Subcutaneous abdominal adipose tissue (tissue), 5 donors: ENCODE data around the gene PANK1.

Experiments used
- H3K27ac ChIP-seq: one replicate; pipeline ENCODE4 v1.7.0; 2013; ENCODE audit warnings: low read depth, mild to moderate bottlenecking, inconsistent platforms, low read length, moderate library complexity
- H3K27me3 ChIP-seq, 5 donors: one replicate each; pipeline ENCODE4 v1.7.0; 2013; ENCODE audit warnings: low read length in 5 of 5, inconsistent platforms in 1 of 5; ENCODE audit not compliant: control insufficient read depth in 5 of 5, insufficient read depth in 4 of 5
- H3K36me3 ChIP-seq, 5 donors: one replicate each; pipeline ENCODE4 v1.7.0; 2013; ENCODE audit warnings: low read length in 5 of 5; ENCODE audit not compliant: control insufficient read depth in 5 of 5, insufficient read depth in 5 of 5
- H3K4me1 ChIP-seq, 5 donors: one replicate each; pipeline ENCODE4 v1.7.0; 2013; ENCODE audit warnings: low read length in 5 of 5, mild to moderate bottlenecking in 3 of 5, moderate library complexity in 1 of 5; ENCODE audit not compliant: control insufficient read depth in 5 of 5, insufficient read depth in 5 of 5
- H3K4me3 ChIP-seq, 5 donors: one replicate each; pipeline ENCODE4 v1.7.0; 2013; ENCODE audit warnings: low read length in 5 of 5, low read depth in 1 of 5
- H3K9ac ChIP-seq, 5 donors: one replicate each; pipeline ENCODE4 v1.7.0; 2013; ENCODE audit warnings: low read length in 5 of 5, mild to moderate bottlenecking in 4 of 5, moderate library complexity in 3 of 5
- H3K9me3 ChIP-seq, 5 donors: one replicate each; pipeline ENCODE4 v1.7.0; 2013; ENCODE audit warnings: low read length in 5 of 5; ENCODE audit not compliant: control insufficient read depth in 5 of 5
- donor health status: healthy.
- donor health status: healthy.
- donor health status: healthy.
- donor health status: healthy.
- donor health status: healthy.

PANK1 gene

GRCh38 chr10:89669985-89670384, 24.9 kb upstream of the PANK1 start:
- H3K4me1 ChIP-seq, result peaks cover 0 to 4% (median 0%) of the 10 kb centered on the region in 5 donors

GRCh38 chr10:89668386-89669071, 23.5 kb upstream of the PANK1 start:
- no peak overlapping the region for H3K9ac ChIP-seq
- H3K9me3 ChIP-seq, result no peaks in the 10 kb centered on the region
- no peak overlapping the region for H3K4me3 ChIP-seq
- H3K27ac ChIP-seq, result no peak overlapping the region
- no peaks in the 10 kb centered on the region for H3K27me3 ChIP-seq
- H3K4me1 ChIP-seq, result peaks cover 0 to 4% (median 0%) of the 10 kb centered on the region in 5 donors
- no peaks in the 10 kb centered on the region for H3K36me3 ChIP-seq

More at GRCh38 chr10:89669985-89670384, 24.9 kb upstream of the PANK1 start:
- no peak overlapping the region for H3K27ac ChIP-seq
- H3K4me3 ChIP-seq, result no peak overlapping the region
- H3K9me3 ChIP-seq, result no peaks in the 10 kb centered on the region
- no peak overlapping the region for H3K9ac ChIP-seq
- no peaks in the 10 kb centered on the region for H3K27me3 ChIP-seq
- no peaks in the 10 kb centered on the region for H3K36me3 ChIP-seq

DNA sequence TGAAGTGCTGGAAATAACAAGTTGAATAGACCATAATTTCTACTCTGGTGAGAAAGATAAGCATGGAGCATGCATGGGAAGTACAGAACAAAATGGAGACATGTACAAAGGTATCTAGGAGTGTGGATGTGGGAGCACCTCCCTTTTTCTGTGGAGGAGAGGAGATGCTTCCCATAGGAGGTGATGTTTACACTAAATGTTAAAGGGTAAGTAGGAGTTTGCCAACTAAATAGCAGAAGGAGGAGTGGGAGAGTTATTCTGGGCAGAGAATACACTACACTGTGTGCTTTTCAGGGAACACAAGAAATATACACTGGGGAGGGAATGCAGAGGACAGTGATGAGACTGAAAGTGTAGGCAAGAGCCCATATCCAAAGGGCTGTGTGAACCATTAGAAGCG, 21.1 kb upstream of the PANK1 start:
- no peaks in the 10 kb centered on the region for H3K9me3 ChIP-seq
- H3K9ac ChIP-seq, result no peak overlapping the region
- no peak overlapping the region for H3K4me3 ChIP-seq
- H3K36me3 ChIP-seq, result no peaks in the 10 kb centered on the region
- H3K4me1 ChIP-seq, result peaks cover 0 to 4% (median 0%) of the 10 kb centered on the region in 5 donors
- no peaks in the 10 kb centered on the region for H3K27me3 ChIP-seq
- no peak overlapping the region for H3K27ac ChIP-seq

DNA sequence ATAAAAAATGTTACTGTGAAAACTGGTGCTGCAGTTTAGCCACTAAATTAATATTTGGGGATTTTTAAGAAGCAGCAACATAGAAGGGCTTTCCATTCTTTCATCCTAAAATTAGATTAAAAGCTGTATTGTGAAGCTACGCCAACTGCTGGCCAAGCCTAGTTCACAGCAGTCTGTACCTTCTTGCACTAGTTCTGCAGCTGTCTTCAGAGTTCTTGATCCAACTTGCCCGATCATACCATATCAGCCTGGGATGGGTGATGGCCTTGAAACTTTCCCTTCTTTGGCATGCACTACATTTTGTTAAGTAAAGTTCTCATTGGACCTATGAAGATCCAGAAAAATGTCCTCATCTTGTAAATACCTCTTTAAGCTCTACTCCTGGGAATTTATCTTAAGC, 20.3 kb upstream of the PANK1 start:
- no peak overlapping the region for H3K27ac ChIP-seq
- H3K9ac ChIP-seq, result no peak overlapping the region
- peaks cover 0 to 4% (median 0%) of the 10 kb centered on the region in 5 donors for H3K4me1 ChIP-seq
- H3K4me3 ChIP-seq, result no peak overlapping the region
- no peaks in the 10 kb centered on the region for H3K36me3 ChIP-seq
- H3K9me3 ChIP-seq, result no peaks in the 10 kb centered on the region
- no peaks in the 10 kb centered on the region for H3K27me3 ChIP-seq

GRCh38 chr10:89664203-89664602, 19.2 kb upstream of the PANK1 start:
- Histone ChIP-seq H3K36me3 (no peaks in the 10 kb centered on the region), H3K9ac (no peak overlapping the region), H3K4me3 (no peak overlapping the region), H3K27me3 (no peaks in the 10 kb centered on the region), H3K27ac (no peak overlapping the region), H3K4me1 (peaks cover 0 to 7% (median 5%) of the 10 kb centered on the region in 5 donors), H3K9me3 (no peaks in the 10 kb centered on the region)

GRCh38 chr10:89663144-89663543, 18.1 kb upstream of the PANK1 start:
- Histone ChIP-seq H3K9me3 (no peaks in the 10 kb centered on the region), H3K36me3 (no peaks in the 10 kb centered on the region), H3K4me1 (peaks cover 0 to 11% (median 9%) of the 10 kb centered on the region in 5 donors), H3K9ac (no peak overlapping the region), H3K27ac (no peak overlapping the region), H3K4me3 (no peak overlapping the region), H3K27me3 (no peaks in the 10 kb centered on the region)

- no peaks in the 10 kb centered on the region for H3K27me3 ChIP-seq
Observed at GRCh38 chr10:89662596-89662995, 17.6 kb upstream of the PANK1 start.

DNA sequence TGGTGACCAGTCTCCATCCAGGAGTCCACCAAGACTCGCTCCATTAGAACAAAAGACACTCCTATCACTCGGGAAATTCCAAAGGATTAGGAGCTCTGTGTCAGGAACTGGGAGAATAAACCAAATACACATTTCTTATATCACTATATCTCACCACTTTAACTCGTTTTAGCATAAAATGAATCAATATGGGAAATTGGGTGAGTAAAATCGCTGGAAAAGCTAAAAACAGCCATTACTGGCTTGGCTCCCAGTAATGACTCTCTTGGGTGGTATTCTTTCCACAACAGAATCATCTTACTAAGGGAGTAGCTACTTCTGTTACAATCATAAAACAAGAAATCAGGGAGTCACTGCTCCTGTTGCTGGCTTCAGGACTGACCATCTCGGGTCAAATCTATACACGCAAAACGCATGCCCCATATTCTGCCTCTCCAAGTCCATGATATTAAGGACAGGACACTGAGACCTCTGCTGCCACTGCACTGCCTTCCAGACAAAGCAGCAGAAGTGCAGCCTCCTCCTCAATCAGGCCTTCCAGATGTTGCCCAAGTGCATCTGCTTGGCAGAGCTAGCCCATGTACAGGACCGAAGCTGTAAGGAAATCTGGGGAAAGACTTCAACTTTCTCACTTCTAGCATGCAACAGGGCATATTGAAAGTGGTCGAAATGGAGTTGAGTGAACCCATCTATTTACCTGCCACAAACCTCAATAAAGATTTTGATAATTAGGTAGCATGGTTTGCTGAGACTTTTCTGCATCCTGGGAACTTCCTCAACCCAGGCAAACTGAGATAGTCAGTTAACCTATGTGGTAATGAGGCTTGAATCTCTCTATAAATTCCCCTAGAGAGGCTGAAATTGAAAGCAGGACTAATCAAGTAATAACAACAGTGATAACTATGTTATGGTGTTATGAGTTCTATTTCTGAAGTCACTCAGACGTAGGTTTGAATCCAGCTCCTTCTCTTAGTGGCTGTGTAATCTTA, 14.4 kb upstream of the PANK1 start:
- H3K36me3 ChIP-seq, result no peaks in the 10 kb centered on the region
- no peak overlapping the region for H3K9ac ChIP-seq
- H3K27ac ChIP-seq, result no peak overlapping the region
- peaks cover 0 to 9% (median 5%) of the 10 kb centered on the region in 5 donors for H3K4me1 ChIP-seq
- peaks cover 0 to 2% (median 0%) of the 10 kb centered on the region in 5 donors for H3K9me3 ChIP-seq
- no peaks in the 10 kb centered on the region for H3K27me3 ChIP-seq
- no peak overlapping the region for H3K4me3 ChIP-seq

More at GRCh38 chr10:89662596-89662995, 17.6 kb upstream of the PANK1 start:
- H3K4me3 ChIP-seq, result no peak overlapping the region
- no peak overlapping the region for H3K27ac ChIP-seq
- H3K4me1 ChIP-seq, result peaks cover 0 to 11% (median 9%) of the 10 kb centered on the region in 5 donors
- H3K36me3 ChIP-seq, result no peaks in the 10 kb centered on the region
- H3K9ac ChIP-seq, result no peak overlapping the region
- no peaks in the 10 kb centered on the region for H3K9me3 ChIP-seq

- H3K27me3 ChIP-seq, result no peaks in the 10 kb centered on the region
- H3K9me3 ChIP-seq, result peaks cover 0 to 2% (median 0%) of the 10 kb centered on the region in 5 donors
- no peaks in the 10 kb centered on the region for H3K36me3 ChIP-seq
- peaks cover 0 to 9% (median 6%) of the 10 kb centered on the region in 5 donors for H3K4me1 ChIP-seq
- no peak overlapping the region for H3K27ac ChIP-seq
- no peak overlapping the region for H3K9ac ChIP-seq
- no peak overlapping the region for H3K4me3 ChIP-seq
Observed at GRCh38 chr10:89657302-89657701, 12.3 kb upstream of the PANK1 start.

GRCh38 chr10:89655722-89656121, 10.7 kb upstream of the PANK1 start:
- Histone ChIP-seq H3K4me1 (peaks cover 0 to 9% (median 7%) of the 10 kb centered on the region in 5 donors), H3K27me3 (no peaks in the 10 kb centered on the region), H3K27ac (no peak overlapping the region), H3K4me3 (no peak overlapping the region), H3K36me3 (no peaks in the 10 kb centered on the region), H3K9ac (no peak overlapping the region), H3K9me3 (peaks cover 0 to 2% (median 0%) of the 10 kb centered on the region in 5 donors)
